ENCODE results near the gene CPSF2. TPM values are rescaled to one million over a fixed set of nuclear protein-coding genes. Genes with fewer than 3 reads are reported as not detected.
"Not testable (repeated sequence)": the region's sequence is repeated elsewhere in the genome, so short reads cannot be mapped to it uniquely, and the experiment has no call there.

The CPSF2 gene
- total RNA-seq, 4 donors from 2014 or later: 4.5 to 25.9 (median 17.0) TPM

DNA sequence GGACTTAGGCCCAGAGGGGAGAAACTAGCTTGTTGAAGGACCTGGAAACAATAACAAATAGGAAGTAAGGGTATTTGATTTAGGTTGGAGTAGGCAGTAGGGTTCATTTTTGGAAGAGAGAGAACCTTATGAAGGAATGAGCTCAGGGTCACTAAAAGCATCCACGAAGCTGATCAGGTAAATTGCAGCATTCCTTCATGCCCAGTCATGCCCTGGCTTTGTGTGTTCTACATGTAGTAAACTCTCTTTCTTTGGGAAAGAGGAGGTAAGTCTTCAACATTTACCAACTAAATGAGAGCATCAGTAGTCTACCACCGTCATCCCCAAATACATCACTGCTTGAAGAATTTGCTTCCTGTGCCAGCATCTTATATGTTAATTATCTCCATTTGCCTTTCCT lies 54.7 kb downstream of the CPSF2 start:
- WGBS, 2 donors (ENCODE audit: low coverage in 1 of 2): 80 to 85% methylated on average over 2 of the region's 2 CpGs
- in situ Hi-C loops (cut with MboI; ENCODE audit: low pct_ligation_motif_present in 1 of 4, low pct_unique_long_range_greater_than_20kb in 1 of 4, low sequenced_read_pairs in 3 of 4): no loop called here

DNA sequence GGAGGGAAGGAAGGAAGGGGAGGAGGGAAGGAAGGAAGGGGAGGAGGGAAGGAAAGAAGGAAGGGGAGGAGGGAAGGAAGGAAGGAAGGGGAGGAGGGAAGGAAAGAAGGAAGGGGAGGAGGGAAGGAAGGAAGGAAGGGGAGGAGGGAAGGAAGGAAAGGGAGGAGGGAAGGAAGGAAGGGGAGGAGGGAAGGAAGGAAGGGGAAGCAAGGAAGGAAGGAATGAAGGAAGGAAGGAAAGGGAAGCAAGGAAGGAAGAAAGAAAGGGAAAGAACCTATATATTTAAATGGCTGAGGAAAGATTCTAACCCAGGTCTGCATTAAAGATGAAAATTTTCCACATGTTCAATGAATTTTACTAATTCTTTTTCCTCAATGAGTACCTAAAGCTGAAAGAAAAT lies 57.4 kb downstream of the CPSF2 start:
- intact Hi-C loops (cut with DNase I; ENCODE audit: low total_unique reads); H3K4me3 ChIP-seq; DNase-seq; H3K27me3 ChIP-seq; in situ Hi-C loops (cut with MboI; ENCODE audit: low pct_ligation_motif_present in 1 of 4, low pct_unique_long_range_greater_than_20kb in 1 of 4, low sequenced_read_pairs in 3 of 4); H3K9me3 ChIP-seq; H3K36me3 ChIP-seq; H3K4me1 ChIP-seq; H3K27ac ChIP-seq: not testable (repeated sequence)

More for the DNA sequence above, 54.7 kb downstream of the CPSF2 start:
- Histone ChIP-seq H3K4me3 (no peak overlapping the region), H3K36me3 (no peaks in the 10 kb centered on the region), H3K9me3 (no peaks in the 10 kb centered on the region), H3K27me3 (no peaks in the 10 kb centered on the region), H3K4me1 (no peaks in the 10 kb centered on the region), H3K27ac (no peak overlapping the region)
- no peak for TF ChIP-seq POLR2AphosphoS5 (IDR thresholded peaks at IDR 0.05)
- no peak for TF ChIP-seq EP300 (IDR thresholded peaks at IDR 0.05; ENCODE audit: low read depth)
- TF ChIP-seq, protein P1, sequence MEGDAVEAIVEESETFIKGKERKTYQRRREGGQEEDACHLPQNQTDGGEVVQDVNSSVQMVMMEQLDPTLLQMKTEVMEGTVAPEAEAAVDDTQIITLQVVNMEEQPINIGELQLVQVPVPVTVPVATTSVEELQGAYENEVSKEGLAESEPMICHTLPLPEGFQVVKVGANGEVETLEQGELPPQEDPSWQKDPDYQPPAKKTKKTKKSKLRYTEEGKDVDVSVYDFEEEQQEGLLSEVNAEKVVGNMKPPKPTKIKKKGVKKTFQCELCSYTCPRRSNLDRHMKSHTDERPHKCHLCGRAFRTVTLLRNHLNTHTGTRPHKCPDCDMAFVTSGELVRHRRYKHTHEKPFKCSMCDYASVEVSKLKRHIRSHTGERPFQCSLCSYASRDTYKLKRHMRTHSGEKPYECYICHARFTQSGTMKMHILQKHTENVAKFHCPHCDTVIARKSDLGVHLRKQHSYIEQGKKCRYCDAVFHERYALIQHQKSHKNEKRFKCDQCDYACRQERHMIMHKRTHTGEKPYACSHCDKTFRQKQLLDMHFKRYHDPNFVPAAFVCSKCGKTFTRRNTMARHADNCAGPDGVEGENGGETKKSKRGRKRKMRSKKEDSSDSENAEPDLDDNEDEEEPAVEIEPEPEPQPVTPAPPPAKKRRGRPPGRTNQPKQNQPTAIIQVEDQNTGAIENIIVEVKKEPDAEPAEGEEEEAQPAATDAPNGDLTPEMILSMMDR (IDR thresholded peaks at IDR 0.05): no peak
- TF ChIP-seq POLR2A (IDR thresholded peaks at IDR 0.05): no peak
- intact Hi-C loops (cut with DNase I; ENCODE audit: low total_unique reads): no loop called here
- no peak for DNase-seq

DNA sequence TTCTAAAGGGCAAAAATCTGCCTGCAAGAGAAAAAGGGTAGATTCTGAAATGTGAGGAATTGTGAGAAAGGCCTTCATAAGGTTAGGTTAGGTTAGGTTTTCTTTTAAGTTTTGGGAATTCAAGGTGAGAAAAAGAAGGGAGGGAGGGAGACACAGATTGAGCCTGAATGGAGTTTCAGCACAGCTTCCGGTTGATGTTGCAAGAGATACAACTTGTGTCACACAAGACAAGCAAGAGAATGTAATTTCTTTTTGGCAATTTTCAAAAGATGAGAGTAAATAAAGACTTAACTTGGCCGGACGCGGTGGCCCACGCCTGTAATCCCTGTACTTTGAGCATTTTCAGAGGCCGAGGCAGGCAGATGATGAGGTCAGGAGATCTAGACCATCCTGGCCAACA lies 63.8 kb downstream of the CPSF2 start:
- no peaks in the 10 kb centered on the region for H3K36me3 ChIP-seq
- H3K27ac ChIP-seq: no peak overlapping the region
- H3K27me3 ChIP-seq: no peaks in the 10 kb centered on the region
- H3K4me3 ChIP-seq: no peak overlapping the region
- no peaks in the 10 kb centered on the region for H3K4me1 ChIP-seq
- 82 to 88% methylated on average over 3 to 6 of the region's 6 CpGs for WGBS, 2 donors (ENCODE audit: low coverage in 1 of 2)
- no peaks in the 10 kb centered on the region for H3K9me3 ChIP-seq
- in situ Hi-C loops (cut with MboI; ENCODE audit: low pct_ligation_motif_present in 1 of 4, low pct_unique_long_range_greater_than_20kb in 1 of 4, low sequenced_read_pairs in 3 of 4) (no loop called here), intact Hi-C loops (cut with DNase I; ENCODE audit: low total_unique reads) (no loop called here)
- DNase-seq: no peak
- TF ChIP-seq POLR2A (IDR thresholded peaks at IDR 0.05) (no peak), EP300 (IDR thresholded peaks at IDR 0.05; ENCODE audit: low read depth) (no peak), POLR2AphosphoS5 (IDR thresholded peaks at IDR 0.05) (no peak)
- TF ChIP-seq, protein P1 (IDR thresholded peaks at IDR 0.05): no peak

DNA sequence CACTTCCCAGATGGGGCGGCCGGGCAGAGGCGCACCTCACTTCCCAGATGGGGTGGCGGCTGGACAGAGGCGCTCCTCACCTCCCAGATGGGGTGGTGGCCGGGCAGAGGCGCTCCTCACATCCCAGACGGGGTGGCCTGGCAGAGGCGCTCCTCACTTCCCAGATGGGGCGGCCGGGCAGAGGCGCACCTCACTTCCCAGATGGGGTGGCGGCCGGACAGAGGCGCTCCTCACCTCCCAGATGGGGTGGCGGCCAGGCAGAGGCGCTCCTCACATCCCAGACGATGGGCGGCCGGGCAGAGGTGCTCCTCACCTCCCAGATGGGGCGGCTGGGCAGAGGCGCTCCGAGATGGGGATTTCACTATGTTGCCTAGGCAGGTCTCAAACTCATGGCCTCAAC lies 65.8 kb downstream of the CPSF2 start:
- DNase-seq; H3K4me1 ChIP-seq; H3K9me3 ChIP-seq; intact Hi-C loops (cut with DNase I; ENCODE audit: low total_unique reads); in situ Hi-C loops (cut with MboI; ENCODE audit: low pct_ligation_motif_present in 1 of 4, low pct_unique_long_range_greater_than_20kb in 1 of 4, low sequenced_read_pairs in 3 of 4); H3K36me3 ChIP-seq; H3K27me3 ChIP-seq; H3K4me3 ChIP-seq; H3K27ac ChIP-seq: not testable (repeated sequence)
- WGBS, 2 donors (ENCODE audit: low coverage in 1 of 2): 87 to 100% methylated on average over 3 to 23 of the region's 23 CpGs

DNA sequence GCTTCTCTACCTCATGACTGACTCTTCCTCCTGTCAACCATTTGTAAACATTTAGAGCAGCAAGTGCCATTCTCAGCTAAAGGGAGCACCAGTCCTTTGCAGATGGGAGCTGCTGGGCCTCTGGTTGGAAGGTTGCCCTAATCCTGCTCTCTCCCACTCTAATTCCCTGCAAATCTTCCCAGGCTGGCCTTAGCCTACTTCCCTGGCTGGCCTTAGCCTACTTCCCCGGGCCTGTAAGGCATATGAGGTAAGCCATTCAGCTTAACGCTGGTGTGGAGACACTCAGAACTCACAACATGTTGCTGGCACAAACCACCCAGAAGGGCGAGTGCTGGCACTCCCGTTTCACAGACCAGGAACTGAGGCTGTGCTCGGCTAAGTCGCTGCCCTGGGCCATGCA lies 69.0 kb downstream of the CPSF2 start:
- in situ Hi-C loops (cut with MboI; ENCODE audit: low pct_ligation_motif_present in 1 of 4, low pct_unique_long_range_greater_than_20kb in 1 of 4, low sequenced_read_pairs in 3 of 4) (no loop called here), intact Hi-C loops (cut with DNase I; ENCODE audit: low total_unique reads) (no loop called here)

More for the DNA sequence above, 69.0 kb downstream of the CPSF2 start:
- no peak for DNase-seq
- TF ChIP-seq POLR2A (IDR thresholded peaks at IDR 0.05): no peak
- TF ChIP-seq, protein P1 (IDR thresholded peaks at IDR 0.05): no peak
- TF ChIP-seq EP300 (IDR thresholded peaks at IDR 0.05; ENCODE audit: low read depth): no peak
- no peak overlapping the region for H3K4me3 ChIP-seq
- no peaks in the 10 kb centered on the region for H3K4me1 ChIP-seq
- no peaks in the 10 kb centered on the region for H3K9me3 ChIP-seq
- H3K36me3 ChIP-seq: no peaks in the 10 kb centered on the region
- H3K27ac ChIP-seq: no peak overlapping the region
- 77% methylated on average over 6 of the region's 6 CpGs; no CpG with 5 or more reads in 1 of the 2 donors for WGBS, 2 donors (ENCODE audit: low coverage in 1 of 2)
- no peaks in the 10 kb centered on the region for H3K27me3 ChIP-seq
